ENCODE measurements around the gene LRRC8A. TPM values are rescaled to one million over a fixed set of nuclear protein-coding genes. Genes with fewer than 3 reads are reported as not detected.
"Not testable (repeated sequence)": the region's sequence is repeated elsewhere in the genome, so short reads cannot be mapped to it uniquely, and the experiment has no call there.

LRRC8A gene
- total and polyA plus RNA-seq, 2 of the 13 experiments (the other 11 are each of a cell fraction or from before 2014, with no cell fraction given): 16.1 to 40.6 TPM

DNA sequence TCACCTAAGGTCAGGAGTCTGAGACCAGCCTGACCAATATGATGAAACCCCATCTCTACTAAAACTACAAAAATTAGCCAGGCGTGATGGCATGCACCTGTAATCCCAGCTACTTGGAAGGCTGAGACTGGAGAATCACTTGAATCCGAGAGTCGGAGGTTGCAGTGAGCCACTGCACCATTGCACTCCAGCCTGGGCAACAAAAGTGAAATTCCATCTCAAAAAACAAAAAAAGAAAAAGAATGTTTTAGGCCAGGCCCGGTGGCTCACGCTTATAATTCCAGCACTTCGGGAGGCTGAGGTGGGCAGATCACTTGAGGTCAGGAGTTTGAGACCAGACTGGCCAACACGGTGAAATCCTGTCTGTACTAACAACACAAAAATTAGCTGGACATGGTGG lies 23.5 kb upstream of the LRRC8A start:
- CTCF ChIA-PET (ENCODE audit: low intra/inter-chr PET ratio, low total read pairs); BruUV-seq (replicated peaks): not testable (repeated sequence)

GRCh38 chr9:128860937-128861336 lies 21.0 kb upstream of the LRRC8A start:
- no peak overlapping the region for H3K27ac ChIP-seq (ENCODE audit: extremely low read length, insufficient read depth, low read length)
- H3K4me2 ChIP-seq (ENCODE audit: low read depth, low read length): no peak overlapping the region
- H2AFZ ChIP-seq (ENCODE audit: low read length): no peak overlapping the region
- H4K20me1 ChIP-seq (ENCODE audit: insufficient read depth, low read length): no peaks in the 10 kb centered on the region; the same call in 1 of the 2 replicates
- intact Hi-C loops (cut with micrococcal nuclease; ENCODE audit: unreplicated experiment): no loop called here
- H3K27me3 ChIP-seq (ENCODE audit: control insufficient read depth in 1 of 2, insufficient read depth in 2 of 2, low read length in 2 of 2): no peaks in the 10 kb centered on the region
- TF ChIP-seq TEF (CRISPR knock-in tag; IDR thresholded peaks at IDR 0.05) (no peak), HOXA3 (CRISPR knock-in tag; IDR thresholded peaks at IDR 0.05) (no peak), ATF7-NPFF (CRISPR knock-in tag; IDR thresholded peaks at IDR 0.05; ENCODE audit: low read depth) (no peak), RXRA (CRISPR knock-in tag; IDR thresholded peaks at IDR 0.05) (no peak), REXO4 (CRISPR knock-in tag; IDR thresholded peaks at IDR 0.05; ENCODE audit: borderline replicate concordance) (no peak), SALL2 (CRISPR knock-in tag; IDR thresholded peaks at IDR 0.05) (no peak), ZBTB42 (CRISPR knock-in tag; IDR thresholded peaks at IDR 0.05) (no peak), CEBPG (CRISPR knock-in tag; IDR thresholded peaks at IDR 0.05) (no peak), ZNF331 (CRISPR knock-in tag; IDR thresholded peaks at IDR 0.05) (no peak), AHR (CRISPR knock-in tag; IDR thresholded peaks at IDR 0.05) (no peak), RFXAP (CRISPR knock-in tag; IDR thresholded peaks at IDR 0.05; ENCODE audit: borderline replicate concordance) (no peak), SP2 (CRISPR knock-in tag; IDR thresholded peaks at IDR 0.05) (no peak), EP300 (IDR thresholded peaks at IDR 0.05; ENCODE audit: low read depth in 2 of 2, low read length in 2 of 2) (no peak), EP300 (CRISPR knock-in tag; IDR thresholded peaks at IDR 0.05; ENCODE audit: borderline replicate concordance) (no peak), GATAD1 (CRISPR knock-in tag; IDR thresholded peaks at IDR 0.05) (no peak), MED8 (CRISPR knock-in tag; IDR thresholded peaks at IDR 0.05; ENCODE audit: insufficient replicate concordance) (no peak), U2AF2 (IDR thresholded peaks at IDR 0.05; ENCODE audit: low read depth, low read length) (no peak), ZNF709 (CRISPR knock-in tag; IDR thresholded peaks at IDR 0.05) (no peak), YEATS2 (CRISPR knock-in tag; IDR thresholded peaks at IDR 0.05; ENCODE audit: borderline replicate concordance) (no peak)
- WGBS (ENCODE audit: low lambda C conversion rate): 100% methylated on average over 5 of the region's 5 CpGs
- no peak for FAIRE-seq
- POLR2A ChIA-PET: interaction anchor here (1.0 kb wide), 1 partner anchor 15 kb away, joined by 5 read pairs; no protein-coding TSS in a partner anchor
- no peak overlapping the region for H3K9ac ChIP-seq (ENCODE audit: insufficient read depth, low read depth, low read length)
- peaks cover 44% of the 10 kb centered on the region for H3K79me2 ChIP-seq (ENCODE audit: insufficient read depth, low read length)
- peaks cover 56% of the 10 kb centered on the region for H3K4me1 ChIP-seq (ENCODE audit: insufficient read depth, low read length)
- no peak for DNase-seq (ENCODE audit: low spot score)
- BruUV-seq (replicated peaks): no TSS peak
- in situ Hi-C loops (cut with HindIII; ENCODE audit: extremely low pct_ligation_motif_present, low pct_unique_long_range_greater_than_20kb): no loop called here
- CTCF ChIA-PET (ENCODE audit: low intra/inter-chr PET ratio, low total read pairs): no interaction called here
- no peak for ATAC-seq
- no peak overlapping the region for H3K4me3 ChIP-seq (replicated peaks in 1 of 3; ENCODE audit: insufficient read depth in 1 of 3, low read depth in 2 of 3, low read length in 3 of 3)
- H3K9me3 ChIP-seq (ENCODE audit: low read length): no peaks in the 10 kb centered on the region
- no peaks in the 10 kb centered on the region; a peak in 1 of 5 replicates for H3K36me3 ChIP-seq (replicated peaks in 1 of 2; ENCODE audit: control insufficient read depth in 1 of 2, insufficient read depth in 2 of 2, low read length in 2 of 2)

More for the DNA sequence above, 23.5 kb upstream of the LRRC8A start:
- in situ Hi-C loops (cut with HindIII; ENCODE audit: extremely low pct_ligation_motif_present, low pct_unique_long_range_greater_than_20kb); H2AFZ ChIP-seq (ENCODE audit: low read length); H4K20me1 ChIP-seq (ENCODE audit: insufficient read depth, low read length); H3K9me3 ChIP-seq (ENCODE audit: low read length); DNase-seq (ENCODE audit: low spot score); H3K9ac ChIP-seq (ENCODE audit: insufficient read depth, low read depth, low read length); ATAC-seq; H3K4me3 ChIP-seq (replicated peaks in 1 of 3; ENCODE audit: insufficient read depth in 1 of 3, low read depth in 2 of 3, low read length in 3 of 3); FAIRE-seq; H3K36me3 ChIP-seq (replicated peaks in 1 of 2; ENCODE audit: control insufficient read depth in 1 of 2, insufficient read depth in 2 of 2, low read length in 2 of 2); H3K27me3 ChIP-seq (ENCODE audit: control insufficient read depth in 1 of 2, insufficient read depth in 2 of 2, low read length in 2 of 2); H3K27ac ChIP-seq (ENCODE audit: extremely low read length, insufficient read depth, low read length); H3K4me2 ChIP-seq (ENCODE audit: low read depth, low read length): not testable (repeated sequence)
- intact Hi-C loops (cut with micrococcal nuclease; ENCODE audit: unreplicated experiment): loop anchor here (10.0 kb wide), 1 partner anchor 146 kb away; no protein-coding TSS in a partner anchor
- Histone ChIP-seq H3K79me2 (ENCODE audit: insufficient read depth, low read length) (peaks cover 50% of the 10 kb centered on the region), H3K4me1 (ENCODE audit: insufficient read depth, low read length) (peaks cover 52% of the 10 kb centered on the region)
- whole genome bisulfite sequencing (ENCODE audit: low lambda C conversion rate): 99% methylated on average over 7 of the region's 7 CpGs
- POLR2A ChIA-PET: interaction anchor here (1.0 kb wide), 1 partner anchor 17 kb away, joined by 3 read pairs; no protein-coding TSS in a partner anchor
